HG02885 (cell line): ENCODE results near the gene LPCAT2.

Experiments
- ATAC-seq: cut with Tn5 transposase; IDR thresholded peaks from one replicate; pipeline ENCODE4 v1.9.1; 2021; ENCODE audit warnings: mild to moderate bottlenecking; ENCODE audit not compliant: unreplicated experiment, poor library complexity

LPCAT2 gene

DNA sequence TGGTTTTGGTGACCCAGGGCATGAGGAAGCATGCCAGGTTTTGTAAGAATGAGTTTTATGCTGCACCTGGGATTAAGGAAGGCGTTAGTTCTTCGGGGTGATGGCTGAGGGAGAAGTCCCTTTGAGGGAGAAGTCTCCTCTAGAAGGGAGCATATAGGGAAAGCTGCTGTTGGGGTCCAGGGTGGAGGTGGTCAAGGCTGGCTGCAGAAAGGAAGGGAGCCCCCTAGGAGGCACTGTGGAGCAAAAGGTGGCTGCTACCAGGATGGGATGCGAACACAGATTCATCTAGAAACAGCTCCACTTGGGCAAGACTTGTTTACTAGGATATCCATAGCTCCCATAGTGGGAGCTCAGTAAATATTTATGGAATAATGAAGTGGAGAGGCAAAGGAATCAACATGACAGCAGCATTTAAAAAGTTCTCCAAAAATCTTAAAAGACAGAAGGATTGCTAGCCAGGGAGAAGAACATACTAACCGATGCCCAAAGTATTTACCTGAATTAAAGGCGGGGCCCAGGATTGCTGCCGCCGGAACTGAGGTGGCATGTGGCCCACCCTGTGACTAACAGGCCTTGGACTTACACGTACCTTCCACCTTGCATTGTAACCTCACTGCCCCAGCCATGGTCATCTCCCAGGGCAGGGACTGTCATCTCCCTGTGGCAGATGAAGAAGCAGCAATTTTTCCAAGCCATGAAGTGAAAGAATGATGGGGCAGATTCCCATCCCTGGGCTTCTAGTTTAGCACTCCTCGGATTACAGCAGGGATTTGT is 7.1 kb upstream of the LPCAT2 start:
- no peak for ATAC-seq

DNA sequence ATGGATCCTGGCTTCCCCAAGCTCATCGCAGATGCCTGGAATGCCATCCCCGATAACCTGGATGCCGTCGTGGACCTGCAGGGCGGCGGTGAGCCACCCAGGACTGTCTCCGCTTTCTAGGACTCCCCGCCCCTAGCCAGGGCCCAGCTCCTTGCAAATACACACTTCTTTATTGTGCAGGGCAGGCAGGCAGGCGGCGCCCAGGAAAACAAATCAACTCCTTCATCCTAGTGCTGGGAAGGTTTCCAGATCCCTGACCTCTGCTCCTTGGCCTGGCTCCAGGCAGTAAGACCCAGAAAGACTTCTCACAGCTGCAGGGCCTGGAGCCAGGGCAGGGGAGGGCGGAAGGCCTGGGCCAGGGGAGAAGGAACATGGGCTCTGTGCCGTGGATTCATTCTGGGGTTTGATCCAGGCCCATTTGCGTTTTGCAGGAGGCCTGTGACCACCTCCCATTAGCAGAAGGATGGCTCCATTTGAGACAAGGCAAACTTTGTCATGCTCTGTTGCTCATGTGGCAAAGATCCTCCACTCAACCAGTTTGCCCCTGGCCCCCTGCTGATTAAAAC is 6.0 kb upstream of the LPCAT2 start:
- ATAC-seq, result no peak

DNA sequence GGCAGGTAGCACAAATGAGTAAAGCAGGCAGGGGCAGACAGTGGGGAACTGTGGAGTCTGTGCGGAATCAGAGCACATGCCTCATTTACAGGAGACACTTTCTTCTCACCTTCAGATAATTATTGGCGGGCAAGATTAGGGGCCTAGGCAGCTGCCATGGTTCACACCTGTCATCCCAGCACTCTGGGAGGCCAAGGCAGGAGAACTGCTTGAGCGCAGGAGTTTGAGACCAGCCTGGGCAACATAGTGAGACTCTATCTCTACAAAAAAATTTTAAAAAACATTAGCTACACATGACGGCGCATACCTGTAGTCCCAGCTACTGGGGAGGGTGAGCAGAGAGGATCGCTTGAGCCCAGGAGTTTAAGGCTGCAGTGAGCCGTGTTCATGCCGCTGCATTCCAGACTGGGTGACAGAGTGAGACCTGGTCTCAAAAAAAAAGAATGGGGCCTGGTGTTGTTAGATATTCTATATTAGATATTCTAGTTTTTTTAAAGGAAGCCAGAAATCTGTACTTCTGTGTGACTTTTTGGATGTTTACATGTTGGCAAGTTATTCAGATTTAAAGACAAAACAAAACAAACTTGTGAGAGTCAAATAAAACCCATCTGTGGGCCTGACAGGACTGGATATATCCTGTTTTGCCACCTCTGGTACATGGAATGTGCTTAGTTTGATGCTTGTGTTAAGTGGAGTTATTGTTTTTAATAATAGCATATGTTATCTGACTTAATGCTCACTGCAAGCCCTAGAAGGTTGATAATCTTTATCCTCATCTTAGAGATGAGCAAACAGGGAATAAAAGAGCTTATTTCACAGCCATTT is 4.9 kb upstream of the LPCAT2 start:
- ATAC-seq, result no peak

DNA sequence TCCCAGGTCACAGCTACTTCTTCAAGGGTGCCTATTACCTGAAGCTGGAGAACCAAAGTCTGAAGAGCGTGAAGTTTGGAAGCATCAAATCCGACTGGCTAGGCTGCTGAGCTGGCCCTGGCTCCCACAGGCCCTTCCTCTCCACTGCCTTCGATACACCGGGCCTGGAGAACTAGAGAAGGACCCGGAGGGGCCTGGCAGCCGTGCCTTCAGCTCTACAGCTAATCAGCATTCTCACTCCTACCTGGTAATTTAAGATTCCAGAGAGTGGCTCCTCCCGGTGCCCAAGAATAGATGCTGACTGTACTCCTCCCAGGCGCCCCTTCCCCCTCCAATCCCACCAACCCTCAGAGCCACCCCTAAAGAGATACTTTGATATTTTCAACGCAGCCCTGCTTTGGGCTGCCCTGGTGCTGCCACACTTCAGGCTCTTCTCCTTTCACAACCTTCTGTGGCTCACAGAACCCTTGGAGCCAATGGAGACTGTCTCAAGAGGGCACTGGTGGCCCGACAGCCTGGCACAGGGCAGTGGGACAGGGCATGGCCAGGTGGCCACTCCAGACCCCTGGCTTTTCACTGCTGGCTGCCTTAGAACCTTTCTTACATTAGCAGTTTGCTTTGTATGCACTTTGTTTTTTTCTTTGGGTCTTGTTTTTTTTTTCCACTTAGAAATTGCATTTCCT is 3.4 kb upstream of the LPCAT2 start:
- ATAC-seq, result no peak

DNA sequence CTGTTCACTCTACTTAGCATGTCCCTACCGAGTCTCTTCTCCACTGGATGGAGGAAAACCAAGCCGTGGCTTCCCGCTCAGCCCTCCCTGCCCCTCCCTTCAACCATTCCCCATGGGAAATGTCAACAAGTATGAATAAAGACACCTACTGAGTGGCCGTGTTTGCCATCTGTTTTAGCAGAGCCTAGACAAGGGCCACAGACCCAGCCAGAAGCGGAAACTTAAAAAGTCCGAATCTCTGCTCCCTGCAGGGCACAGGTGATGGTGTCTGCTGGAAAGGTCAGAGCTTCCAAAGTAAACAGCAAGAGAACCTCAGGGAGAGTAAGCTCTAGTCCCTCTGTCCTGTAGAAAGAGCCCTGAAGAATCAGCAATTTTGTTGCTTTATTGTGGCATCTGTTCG is 2.8 kb upstream of the LPCAT2 start:
- no peak for ATAC-seq

DNA sequence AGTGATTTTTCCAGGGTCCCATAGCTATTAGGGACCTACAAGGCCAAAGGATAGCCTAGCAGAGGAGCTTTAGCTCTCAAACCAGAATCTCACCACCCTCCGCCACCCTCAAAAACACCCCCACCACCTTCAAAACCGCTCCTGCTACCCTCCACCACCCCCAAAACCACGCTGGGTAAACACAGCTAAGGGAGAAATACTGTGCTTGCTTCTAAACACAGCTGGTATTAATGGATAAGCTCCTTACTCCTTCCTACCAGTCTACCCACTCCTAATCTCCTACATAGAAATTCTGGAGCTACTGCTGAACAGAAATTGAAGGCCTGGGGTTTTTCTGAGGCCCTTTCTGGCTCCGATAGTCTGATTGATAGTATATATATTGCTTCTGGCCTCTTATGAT is 2.2 kb upstream of the LPCAT2 start:
- ATAC-seq, result no peak

DNA sequence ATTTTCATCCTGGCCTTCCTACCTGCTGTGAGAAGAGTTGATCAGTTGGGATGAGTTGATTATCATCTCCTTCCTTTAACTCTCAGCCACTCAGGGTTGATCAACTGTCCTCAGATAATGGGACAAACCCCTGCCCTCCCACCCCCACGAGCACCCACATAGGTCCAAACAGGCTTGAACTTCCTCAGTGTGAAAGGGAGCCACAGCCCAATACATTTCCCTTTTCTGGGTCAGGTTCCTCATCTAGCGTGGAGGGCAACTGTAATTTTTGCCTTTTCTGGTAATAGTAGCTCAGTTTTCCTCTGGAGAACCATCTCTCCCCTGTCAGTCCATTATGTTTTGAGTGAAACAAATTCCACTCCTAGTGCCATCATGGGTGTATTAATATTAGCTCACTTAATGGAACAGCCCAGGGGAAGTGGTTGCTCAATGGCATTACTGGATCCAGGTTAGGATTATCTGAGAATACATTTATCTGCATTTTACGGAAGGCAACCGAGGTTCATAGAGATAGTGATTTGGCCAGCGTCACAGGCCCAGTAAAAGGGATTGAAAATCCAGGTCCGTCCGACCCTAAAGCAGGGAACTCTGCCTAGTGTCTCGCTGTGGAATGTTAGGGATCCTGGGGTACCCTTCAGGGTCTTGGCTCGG is 476 bp upstream of the LPCAT2 start:
- no peak for ATAC-seq

DNA sequence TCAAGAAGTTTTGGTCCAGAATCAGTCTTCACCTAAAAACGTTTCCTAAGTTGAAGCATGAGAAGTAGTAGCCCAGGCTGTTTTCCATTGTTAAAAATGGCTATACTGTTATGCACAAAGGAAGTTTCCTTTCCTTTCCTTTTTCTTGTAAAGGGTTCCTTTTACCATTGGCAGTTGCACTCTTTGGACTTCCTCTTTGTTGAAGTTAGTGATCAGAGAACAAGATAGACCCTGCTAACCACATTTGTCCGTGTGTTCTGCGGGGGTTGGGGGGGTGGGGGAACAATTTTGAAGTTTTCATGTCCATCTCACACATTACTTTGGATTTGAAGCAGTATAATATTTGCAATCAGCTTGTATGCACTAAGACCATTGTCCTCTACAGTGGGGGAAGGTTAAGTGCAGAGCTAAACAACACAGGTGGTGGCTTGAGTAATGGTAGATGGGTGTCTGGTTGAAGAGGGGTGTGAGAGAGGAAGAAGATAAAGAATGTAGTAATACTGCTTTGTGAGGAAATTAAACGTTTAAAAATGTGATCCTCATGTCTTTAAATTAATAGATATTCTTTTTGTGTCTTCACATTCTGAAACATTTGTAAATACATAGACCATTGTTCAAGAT is 1.4 kb downstream of the LPCAT2 start:
- no peak for ATAC-seq

DNA sequence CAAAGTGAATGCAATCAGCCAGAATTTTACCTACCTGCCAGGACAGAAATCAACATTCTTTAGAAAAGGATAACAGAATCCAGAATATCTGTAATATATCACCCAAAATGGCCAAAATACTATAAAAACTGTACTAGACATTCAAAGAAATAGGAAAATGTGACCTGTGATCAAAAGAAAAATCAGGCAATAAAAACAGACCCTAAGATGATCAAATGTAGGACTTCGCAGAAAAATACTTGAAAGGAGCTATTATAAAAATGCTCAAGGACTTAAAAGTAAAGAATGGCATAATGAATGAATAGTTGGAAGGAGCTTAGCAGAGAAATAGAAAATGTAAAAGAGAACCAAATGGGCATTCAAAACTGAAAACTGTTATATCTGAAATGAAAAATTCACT is 4.1 kb downstream of the LPCAT2 start:
- no peak for ATAC-seq

DNA sequence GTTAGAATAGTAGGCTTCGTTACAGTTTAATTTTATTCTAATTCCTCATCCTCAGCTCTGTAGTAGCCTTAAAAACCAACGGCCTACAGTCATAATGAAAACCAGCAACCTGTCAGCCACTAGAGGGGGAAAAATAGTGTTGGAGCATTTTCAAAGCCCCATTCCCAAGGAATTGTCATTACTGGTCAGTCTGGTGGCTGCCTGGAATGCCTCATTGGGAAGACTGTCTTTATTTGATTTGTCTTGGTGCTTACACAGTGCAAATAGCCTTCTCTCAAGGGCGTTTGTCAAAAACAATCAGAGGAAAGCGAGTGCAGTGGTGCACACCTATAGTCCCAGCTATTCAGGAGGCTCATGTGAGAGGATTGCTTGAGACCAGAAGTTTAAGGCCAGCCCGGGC is 4.7 kb downstream of the LPCAT2 start:
- ATAC-seq, result no peak

DNA sequence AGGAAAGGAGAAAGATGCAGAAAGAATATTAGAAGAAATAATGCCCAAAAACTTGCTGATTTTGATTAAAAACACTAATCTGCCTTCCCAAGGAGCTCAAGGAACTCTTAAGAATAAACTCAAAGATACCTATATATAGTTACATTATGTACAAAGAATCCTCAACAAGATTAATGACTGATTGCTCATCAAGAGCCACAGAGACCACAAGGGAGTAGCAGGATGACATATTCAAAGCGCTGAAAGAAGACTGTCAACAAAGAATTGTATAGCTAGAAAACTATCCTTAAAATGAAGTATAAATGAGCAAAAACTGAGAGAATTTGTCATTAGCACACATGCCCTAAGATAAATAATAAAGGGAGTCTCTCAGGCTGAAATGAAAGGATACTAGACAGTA is 6.2 kb downstream of the LPCAT2 start:
- ATAC-seq, result no peak

DNA sequence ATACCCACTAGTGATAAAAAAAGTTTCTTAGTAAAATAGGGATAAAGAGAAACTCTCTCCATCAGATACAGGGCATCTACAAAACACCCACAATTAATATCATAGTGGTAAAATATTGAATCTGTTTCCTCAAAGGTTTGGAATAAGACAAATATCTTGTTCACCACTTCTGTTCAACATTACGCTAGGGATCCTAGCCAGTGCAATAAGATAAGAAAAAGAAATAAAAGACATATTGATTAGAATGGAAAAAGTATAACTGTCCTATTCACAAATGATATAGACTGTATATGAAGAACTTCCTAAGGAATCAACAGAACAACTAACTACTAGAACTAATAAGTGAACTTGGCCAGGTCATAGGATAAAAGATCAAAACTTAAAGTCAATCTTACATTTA is 12.9 kb downstream of the LPCAT2 start:
- ATAC-seq, result no peak

DNA sequence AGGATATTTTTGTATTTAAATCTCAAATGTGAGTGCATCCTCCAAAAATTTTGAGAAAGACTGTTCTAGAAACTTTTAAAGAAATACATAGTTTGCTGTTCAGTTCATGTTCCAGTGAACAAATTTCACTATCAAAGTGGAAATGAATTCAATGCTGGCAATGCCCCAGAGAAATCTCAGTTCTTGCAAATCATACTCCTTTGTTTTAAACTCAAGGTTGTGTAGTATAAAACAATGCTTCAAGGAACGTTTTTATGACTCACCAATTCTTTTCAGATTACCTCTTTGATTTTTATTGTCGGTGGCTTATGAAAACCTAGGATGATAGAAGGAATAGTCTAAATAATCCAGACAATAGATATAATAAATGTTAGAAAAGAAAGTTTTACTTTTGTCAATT is 17.6 kb downstream of the LPCAT2 start:
- no peak for ATAC-seq

DNA sequence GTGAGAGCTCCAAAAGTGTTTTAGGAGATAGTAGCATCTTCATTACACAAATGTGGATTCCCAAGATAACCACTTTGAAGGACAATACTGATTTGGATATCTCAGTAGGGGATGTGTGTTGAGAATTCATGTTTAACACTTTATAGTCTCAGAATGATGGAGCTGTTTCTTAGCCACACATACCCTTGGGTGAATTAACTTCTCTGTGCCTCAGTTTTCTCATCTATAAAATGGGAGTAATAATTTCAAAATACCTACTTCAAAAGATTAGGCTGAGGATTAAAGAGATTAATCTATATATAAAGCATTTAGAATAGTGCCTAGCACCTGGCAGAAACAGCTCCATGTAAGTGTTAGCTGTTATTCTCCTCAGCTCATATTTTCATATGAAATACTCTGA is 19.0 kb downstream of the LPCAT2 start:
- no peak for ATAC-seq

DNA sequence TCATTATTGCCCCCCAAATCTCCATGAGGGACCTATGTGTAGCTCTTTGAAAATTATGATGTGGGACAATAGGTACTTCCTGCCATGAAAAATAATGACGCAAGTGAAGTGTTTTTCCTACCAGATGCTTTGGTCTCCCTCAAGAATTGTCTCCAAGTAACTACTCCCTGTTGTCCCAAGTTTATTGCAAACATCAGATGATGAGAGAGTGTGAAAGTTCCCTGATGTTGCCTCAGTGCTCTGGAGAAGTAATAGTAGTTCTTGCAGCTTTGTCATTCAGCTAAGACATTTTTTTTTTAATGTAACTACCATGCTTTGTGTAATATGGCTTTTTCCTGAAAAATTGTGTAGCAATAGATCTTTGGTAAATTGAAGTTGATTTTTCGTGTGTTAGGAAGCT is 20.1 kb downstream of the LPCAT2 start:
- no peak for ATAC-seq

DNA sequence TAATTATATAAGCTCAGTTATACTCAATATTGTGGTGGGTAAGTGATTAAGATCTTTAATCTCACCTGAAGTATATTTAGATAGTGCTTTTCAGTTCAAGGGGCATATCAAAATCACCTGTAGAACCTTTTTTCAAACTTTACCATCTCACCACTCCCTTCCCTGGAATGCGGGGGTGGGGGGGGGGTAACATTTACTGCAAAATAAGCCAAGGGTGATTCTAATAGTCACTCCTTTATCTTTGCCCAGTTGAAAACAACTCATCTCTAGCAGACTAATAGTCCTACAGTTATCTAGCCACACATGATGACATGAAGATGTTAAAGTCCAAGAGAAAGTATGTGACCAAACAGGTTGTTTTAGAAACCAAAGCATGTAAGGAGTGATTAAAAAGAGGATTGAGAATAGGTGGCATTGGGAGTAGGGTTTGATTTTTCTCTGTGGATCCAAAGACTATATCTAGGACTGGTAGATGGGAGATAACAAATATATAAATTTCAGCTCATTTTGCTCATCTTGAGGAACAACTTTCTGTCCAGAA is 21.5 kb downstream of the LPCAT2 start:
- no peak for ATAC-seq

DNA sequence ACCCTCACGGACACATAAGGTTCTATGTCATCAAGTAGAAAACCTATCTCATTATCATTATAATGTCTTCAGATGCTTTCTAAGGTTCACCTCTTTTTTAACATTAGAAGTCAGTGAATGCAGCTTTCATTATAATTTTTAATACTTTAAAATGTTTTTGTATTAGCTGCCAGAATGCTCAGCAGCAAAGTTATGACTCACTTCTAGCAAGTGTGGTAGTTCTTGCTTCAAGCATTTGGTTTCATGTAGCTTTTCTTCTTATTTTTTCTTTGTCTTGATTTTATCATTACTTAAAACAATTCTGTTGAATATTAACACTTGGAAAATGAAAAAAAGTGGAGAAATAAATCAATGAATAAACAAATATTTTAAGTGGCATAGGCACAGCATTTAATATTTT is 23.4 kb downstream of the LPCAT2 start:
- no peak for ATAC-seq

DNA sequence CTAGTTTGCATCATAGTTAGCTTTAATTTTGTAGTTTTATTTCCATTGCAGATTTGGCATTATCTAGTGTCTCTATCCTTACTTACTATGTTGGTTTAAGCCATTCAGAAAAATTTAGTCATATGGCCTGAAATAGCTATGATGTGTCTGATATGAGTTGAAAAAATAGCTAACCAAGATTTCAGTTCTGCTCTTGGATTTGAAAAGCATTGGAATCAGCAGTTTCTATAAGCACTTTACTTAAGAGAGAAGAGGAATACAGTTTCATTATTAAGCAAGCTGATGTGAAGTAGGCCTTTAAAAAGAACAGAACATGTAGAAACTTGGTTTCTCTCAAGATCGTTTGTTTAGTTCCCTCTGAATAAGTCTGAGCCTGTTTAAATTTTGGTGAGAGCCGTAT is 25.9 kb downstream of the LPCAT2 start:
- no peak for ATAC-seq

DNA sequence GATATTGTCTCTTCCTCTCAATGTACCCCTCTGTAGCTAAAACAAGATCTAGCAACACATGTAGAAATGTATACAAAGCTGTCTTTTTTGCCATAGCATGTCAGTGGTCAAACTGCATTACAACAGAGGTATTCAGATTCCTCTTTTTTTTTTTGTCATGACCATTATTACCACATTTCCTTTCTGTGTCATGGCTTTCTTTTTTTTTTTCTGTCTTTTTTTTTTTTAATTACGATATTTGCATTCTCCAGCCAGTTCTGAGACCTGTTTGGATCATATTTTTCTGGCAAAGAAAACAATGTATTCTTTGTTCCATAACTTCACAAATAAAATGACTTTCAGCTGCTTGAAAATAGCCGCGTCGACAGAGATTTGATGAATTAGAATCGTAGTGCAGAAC is 30.2 kb downstream of the LPCAT2 start:
- ATAC-seq, result no peak

DNA sequence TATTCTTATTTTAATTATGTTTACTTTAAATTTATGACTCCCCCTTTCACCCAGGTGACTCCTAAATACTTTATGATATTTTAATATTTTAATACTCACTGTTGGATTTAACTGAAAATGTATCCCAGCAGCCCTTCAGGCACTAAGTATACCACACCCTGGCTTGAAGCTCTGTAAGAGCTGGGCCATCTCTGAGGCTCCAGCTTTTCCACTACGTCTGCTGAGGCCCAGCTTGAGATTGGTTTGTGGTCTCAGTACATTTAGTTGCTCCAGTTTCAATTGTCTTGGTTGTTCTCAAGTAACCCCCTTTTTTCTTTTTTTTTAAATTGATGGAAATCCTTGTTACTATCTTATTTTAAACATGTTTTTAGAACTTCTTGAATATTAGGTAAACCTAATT is 30.6 kb downstream of the LPCAT2 start:
- no peak for ATAC-seq
